ENCODE data around the gene ZNF574.
A peak's percentile ranks its signal among the peaks of the same experiment; 100 is the strongest.

ZNF574 gene

GRCh38 chr19:42079886-42080763, 4.2 kb downstream of the ZNF574 start:
- no peak for DNase-seq

- no peak for DNase-seq
Measured at GRCh38 chr19:42080764-42081375, 4.9 kb downstream of the ZNF574 start.

DNA sequence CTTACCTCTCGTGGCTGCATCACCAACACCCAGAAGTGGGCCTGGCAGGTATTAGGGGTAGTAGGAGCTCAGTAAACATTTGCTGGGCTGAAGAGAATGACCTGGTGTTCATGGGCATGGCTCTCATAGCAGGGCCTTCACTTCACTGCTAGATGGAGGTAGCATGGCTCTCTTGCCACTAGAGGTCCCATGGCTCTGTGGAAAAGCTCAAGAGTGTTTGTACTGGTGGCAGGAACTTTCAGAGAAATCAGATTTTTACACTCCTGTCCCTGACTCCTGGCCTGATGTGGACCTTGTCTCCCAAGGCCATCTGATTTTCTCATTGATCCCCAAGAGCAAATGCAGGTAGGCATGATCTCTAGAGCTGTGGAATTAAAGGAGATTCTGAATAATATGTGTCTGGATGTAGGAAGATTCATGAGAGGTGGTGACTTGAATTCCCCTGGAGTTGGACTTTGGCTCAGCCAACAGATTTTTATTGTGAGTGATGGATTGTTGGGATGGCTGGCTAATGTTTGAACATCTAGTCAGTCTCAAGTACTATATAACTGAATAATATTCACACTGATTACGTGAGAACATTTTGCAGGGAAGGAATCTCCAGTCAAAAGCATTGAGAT, 5.7 kb downstream of the ZNF574 start:
- DNase-seq, result peak in 2 of 56 donors; percentile 11 to 31

GRCh38 chr19:42083537-42083936, 7.6 kb downstream of the ZNF574 start:
- no peak for DNase-seq

GRCh38 chr19:42086188-42086736, 10.3 kb downstream of the ZNF574 start:
- DNase-seq, result no peak

DNA sequence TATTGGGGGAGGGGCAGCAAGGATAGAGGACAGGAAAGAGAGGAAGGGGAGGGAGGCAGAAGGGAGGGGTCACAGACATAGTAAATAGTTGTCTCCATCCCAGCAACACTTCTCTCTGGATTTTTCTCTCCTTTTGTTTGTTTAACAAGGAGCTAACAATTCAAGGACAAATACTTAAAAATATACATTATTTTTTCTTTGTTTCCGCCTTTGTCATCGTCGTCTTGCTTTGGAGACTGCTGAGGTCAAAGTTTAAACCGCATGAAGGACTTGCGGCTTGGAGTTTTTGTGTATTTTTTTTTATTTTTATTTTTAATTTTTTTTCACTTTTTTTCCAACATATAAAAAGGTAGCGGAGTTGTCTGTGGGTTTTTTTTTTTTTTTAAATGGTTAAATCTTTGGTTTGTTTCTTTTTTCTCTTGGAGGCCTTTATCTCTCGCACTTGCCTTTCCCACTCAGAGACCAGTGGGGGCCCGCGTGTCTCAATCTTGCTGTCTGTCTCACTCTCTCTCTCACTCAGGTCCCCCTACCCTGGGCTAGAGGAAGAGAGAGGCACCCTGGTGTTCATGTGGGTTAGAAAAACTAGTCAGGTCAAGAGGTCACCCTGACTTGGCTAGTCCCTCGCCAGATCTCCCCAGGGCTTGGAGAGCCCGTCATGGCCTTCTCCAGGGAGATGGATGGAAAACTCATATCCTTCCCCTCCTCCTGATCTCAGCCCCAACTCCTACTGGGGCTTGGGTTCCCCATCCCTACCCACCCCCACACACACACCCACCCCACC, 11.0 kb downstream of the ZNF574 start:
- DNase-seq, result no peak

GRCh38 chr19:42088471-42089190, 12.7 kb downstream of the ZNF574 start:
- no peak for DNase-seq

- no peak for DNase-seq
Measured at GRCh38 chr19:42089191-42089750, 13.3 kb downstream of the ZNF574 start.

DNA sequence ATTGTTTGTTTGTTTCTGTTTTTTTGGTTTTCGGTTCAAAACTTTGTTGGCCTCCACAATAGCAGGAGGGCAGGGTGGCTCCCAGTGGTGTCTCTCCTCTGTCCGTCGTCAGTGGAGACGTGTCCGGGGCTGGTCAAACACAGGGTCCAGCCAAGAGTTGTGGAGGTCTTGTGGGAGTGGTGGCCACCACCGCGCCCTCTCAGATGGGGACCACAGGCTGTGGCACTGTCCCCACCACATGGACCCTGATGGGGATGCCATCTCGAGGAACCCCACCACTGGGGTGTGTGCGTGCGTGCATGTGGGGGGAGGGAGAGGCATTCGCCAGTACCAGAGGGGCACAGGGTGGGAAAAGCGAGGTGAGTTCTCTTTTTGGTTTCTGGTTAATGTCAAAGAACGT, 13.8 kb downstream of the ZNF574 start:
- no peak for DNase-seq

DNA sequence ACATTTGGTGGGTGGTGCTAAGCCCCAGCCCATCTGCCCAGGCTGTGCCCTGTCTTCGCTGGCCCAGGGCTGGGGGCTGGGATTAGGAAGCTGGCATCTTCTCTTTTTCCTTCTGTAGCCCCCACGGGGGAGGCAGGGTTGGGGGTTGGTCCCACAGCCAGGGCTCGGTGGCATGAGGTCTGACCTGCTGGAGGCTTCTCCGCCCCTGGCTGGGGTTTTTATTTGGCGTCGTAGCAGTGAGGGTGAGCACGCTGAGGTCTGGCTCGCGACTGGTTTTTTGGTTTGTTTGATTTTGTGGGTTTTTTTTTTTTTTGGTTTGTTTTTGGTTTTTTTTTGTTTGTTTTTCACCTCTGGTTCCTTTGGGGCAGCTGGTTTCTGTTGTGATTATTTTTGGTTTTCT, 14.7 kb downstream of the ZNF574 start:
- DNase-seq, result no peak

GRCh38 chr19:42091300-42091699, 15.3 kb downstream of the ZNF574 start:
- DNase-seq, result no peak

DNA sequence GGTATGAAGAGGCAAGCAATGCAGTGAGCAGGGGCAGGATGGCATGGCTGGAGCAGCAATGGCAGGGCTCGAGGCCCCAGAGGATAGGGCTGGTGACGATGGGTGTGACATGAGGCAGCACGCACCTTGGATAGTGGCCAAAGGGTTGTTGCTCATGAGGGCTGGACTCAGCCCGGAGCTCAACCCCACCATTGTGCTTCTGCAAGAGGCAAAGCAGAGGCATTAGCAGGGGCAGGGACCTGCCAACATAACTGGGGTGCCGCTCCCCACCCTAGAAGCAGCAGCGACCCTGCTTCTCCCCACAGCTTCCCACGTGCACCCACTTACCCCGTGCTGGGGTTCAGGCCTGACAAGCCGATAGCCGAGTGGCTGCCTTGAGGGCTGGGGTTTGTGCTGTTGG, 15.8 kb downstream of the ZNF574 start:
- no peak for DNase-seq

- no peak for DNase-seq
Measured at GRCh38 chr19:42092350-42092749, 16.4 kb downstream of the ZNF574 start.

DNA sequence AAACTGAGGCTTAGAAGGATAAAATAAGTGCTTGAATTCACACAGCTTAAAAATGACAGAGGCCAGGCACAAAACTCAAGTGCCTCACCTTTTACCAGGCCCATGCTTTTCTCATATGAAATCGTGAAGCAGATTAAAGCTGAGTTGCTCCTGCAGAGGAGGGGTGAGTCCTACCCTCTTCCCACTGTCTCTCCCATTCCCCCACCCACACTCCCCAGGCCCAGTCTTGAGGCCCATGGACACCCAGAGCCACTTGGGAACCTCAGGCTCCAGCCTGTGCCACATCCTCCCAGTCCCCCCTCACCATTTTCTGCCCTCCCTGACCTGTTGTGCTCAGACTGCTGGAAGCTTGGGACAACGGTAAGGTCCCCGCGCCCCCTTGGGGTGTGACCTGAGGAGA, 17.5 kb downstream of the ZNF574 start:
- no peak for DNase-seq

DNA sequence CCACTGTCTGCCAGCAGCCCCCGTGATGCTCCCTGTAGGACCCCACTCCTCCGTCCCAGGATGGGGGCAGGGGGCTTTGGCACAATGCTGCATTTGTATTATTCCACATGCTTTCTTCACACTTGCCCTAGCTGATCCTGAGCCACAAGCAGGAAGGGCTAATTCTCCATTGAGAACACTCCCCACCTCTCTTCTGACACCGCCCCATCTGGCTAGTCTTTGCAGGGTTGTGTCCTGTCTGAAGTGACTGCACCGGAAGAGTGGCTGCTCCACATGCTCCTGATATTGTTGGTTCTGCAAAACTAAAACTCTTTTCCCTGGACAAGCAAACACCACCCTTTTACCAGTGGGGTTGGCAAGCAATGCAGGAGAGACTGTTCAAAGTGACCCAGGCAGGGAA, 18.0 kb downstream of the ZNF574 start:
- no peak for DNase-seq

DNA sequence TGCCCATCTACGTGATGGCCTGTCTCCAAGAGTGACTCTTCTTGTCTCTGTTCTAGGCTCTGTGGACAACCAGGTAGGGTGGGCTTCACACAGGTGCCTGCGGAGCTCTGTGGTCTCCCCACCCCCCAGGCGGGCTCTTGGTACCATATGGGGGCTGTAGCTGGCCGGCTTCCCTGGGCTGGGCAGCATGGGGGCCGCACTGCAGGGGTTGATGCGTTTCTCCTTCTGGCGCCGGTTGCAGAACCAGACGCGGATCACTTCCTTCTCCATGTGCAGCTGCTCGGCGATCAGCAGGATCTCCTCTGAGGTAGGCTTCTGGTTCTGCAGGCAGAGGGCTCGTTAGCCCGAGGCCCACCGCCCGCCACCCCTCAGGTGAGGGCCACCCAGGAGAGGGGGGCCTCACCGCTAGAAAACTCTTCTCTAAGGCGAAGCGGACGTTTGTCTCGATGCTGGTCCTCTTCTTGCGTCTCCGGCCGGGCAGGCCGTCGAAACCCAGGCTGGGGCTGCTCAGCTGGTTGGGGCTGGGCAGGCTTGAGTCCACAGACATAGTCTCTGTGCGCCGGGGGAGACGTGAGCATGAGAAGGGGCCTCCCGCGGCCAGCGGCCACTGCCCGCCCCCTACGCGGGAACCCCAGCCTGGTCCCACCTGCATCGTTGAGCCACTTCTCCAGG, 19.3 kb downstream of the ZNF574 start:
- DNase-seq, result no peak

GRCh38 chr19:42095814-42096230, 19.9 kb downstream of the ZNF574 start:
- no peak for DNase-seq

DNA sequence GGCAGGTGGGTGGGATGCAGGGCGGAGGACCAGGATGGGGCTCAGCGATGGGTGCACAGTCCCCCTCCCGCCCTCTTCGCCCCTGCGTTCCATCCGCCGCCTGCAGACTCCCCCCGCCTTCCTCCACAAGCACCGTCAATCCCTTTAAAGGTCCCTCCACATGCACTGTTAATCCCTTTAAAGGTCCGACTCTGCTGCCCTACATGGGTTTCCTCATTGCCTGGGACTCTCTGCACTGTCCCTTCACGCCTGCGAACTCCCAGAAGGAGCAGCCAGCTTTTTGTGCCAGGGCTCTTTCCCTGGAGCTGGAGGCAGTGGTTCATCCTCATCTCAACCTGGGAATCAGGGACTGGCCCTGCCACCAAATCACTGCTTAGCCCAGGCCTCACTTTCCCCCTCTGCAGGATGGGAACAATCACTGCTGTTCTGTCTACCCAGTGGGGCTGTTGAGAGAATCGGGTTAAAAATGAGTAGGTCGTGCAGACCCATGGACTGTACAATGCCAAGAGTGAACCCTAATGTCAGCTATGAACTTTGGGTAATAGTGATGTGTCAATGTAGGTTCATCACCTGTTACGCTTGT, 20.4 kb downstream of the ZNF574 start:
- DNase-seq, result no peak

GRCh38 chr19:42097461-42097860, 21.5 kb downstream of the ZNF574 start:
- DNase-seq, result no peak
